ENCODE measurements around the gene SFTPD. TPM values are rescaled to one million over a fixed set of nuclear protein-coding genes. Genes with fewer than 3 reads are reported as not detected.

Gene SFTPD
- total and polyA plus RNA-seq, 9 of the 15 experiments (the other 6 are each of a cell fraction or from before 2014, with no cell fraction given), result 0.20 TPM; not detected in 8

GRCh38 chr10:79946271-79947082 lies 2.4 kb downstream of the SFTPD start (continued):
- TF ChIP-seq STAT5B (CRISPR knock-in tag; IDR thresholded peaks at IDR 0.05) (no peak), SMARCA4 (IDR thresholded peaks at IDR 0.05) (no peak)

GRCh38 chr10:79944428-79945395 lies 4.2 kb downstream of the SFTPD start:
- Histone ChIP-seq H3K9me3 (replicated peaks; ENCODE audit: control insufficient read depth, insufficient read depth, low read depth, low read length) (no peaks in the 10 kb centered on the region), H3K79me2 (ENCODE audit: control insufficient read depth, insufficient read depth, low read length) (no peaks in the 10 kb centered on the region), H3K4me1 (replicated peaks in 1 of 2; ENCODE audit: control insufficient read depth in 2 of 2, insufficient read depth in 2 of 2, low read length in 2 of 2) (no peaks in the 10 kb centered on the region), H3K27ac (ENCODE audit: extremely low read depth, low read depth, low read length) (no peak overlapping the region), H3K4me3 (no peak overlapping the region), H2AFZ (ENCODE audit: low read depth, low read length) (no peak overlapping the region), H3K9ac (ENCODE audit: insufficient read depth in 1 of 2, low read depth in 2 of 2, low read length in 2 of 2) (no peak overlapping the region), H3K4me2 (ENCODE audit: insufficient read depth, low read length) (no peak overlapping the region), H3K36me3 (ENCODE audit: control insufficient read depth, insufficient read depth, low read length) (no peaks in the 10 kb centered on the region), H3K9me1 (ENCODE audit: control insufficient read depth, insufficient read depth, low read length) (no peaks in the 10 kb centered on the region), H3K27me3 (ENCODE audit: control insufficient read depth in 2 of 2, insufficient read depth in 2 of 2, low read length in 2 of 2) (peaks cover 2 to 48% of the 10 kb centered on the region in 2 experiments; a peak in 4 of 5 replicates), H4K20me1 (replicated peaks; ENCODE audit: control insufficient read depth, insufficient read depth, low read length) (0 out of 2 replicates have a peak, but pooled peaks cover 6% of the 10 kb centered on the region)
- FAIRE-seq (no peak), ATAC-seq (no peak), DNase-seq (ENCODE audit: extremely low read depth in 1 of 4, low spot score in 3 of 4) (no peak)
- no TSS peak for BruUV-seq (replicated peaks)
- WGBS (ENCODE audit: insufficient coverage, low coverage, missing lambda C conversion rate), result under 1% methylated on average over 13 of the region's 13 CpGs
- in situ Hi-C loops (cut with MboI), result no loop called here
- intact Hi-C loops (cut with micrococcal nuclease), result no loop called here
- POLR2A ChIA-PET, result no interaction called here
- CTCF ChIA-PET (ENCODE audit: low intra/inter-chr PET ratio), result no interaction called here
- TF ChIP-seq CHD7 (IDR thresholded peaks at IDR 0.05; ENCODE audit: low read depth, low read length) (no peak), ZNF707 (CRISPR knock-in tag; conservative IDR thresholded peaks at IDR 0.05) (no peak), RAD51 (IDR thresholded peaks at IDR 0.05; ENCODE audit: borderline replicate concordance, low read depth) (no peak)
